ENCODE data around the gene LYPD3.

DNA sequence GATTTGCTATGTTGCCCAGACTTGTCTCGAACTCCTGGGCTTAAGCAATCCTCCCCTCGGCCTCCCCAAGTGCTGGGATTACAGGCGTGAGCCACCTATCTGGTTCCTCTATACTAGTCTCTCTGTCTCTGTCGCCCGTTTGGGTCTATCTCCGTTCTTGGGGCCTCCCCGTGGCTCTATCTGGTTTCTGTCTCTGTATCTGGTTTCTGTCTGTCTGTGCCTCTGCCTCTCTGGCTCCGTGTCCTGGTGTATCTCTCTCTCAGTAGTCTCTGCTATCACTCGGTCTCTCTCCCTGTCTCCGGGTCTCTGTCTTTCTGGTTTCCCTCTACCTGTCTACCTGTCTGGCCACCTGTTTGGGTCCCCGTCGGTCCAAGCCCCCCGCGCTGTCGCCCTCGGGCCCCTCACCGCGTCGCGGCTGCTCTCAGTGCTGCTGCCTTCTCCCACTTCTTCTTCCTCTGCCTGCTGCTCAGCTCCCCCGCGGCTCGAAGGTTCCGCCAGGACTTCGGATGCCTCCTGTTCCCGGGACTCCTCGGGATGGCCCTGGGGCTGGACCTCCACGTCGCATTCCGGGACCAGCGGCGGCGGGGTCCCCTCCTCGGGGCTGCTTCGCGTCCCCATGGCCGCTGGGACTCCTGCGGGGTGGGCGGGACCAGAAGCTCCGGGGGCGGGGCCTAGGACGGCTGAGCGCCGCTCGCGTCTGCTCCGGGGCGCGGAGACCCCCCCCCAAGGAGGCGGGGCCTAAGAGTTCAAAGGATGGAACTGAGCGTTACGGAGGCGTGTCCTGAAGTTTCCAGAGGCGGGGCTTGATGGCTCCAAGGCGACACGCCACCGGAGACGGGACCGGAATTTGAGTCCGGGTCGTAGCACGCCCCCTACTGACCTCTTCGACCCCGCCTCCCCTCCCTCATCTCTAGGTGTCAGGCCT lies 38.4 kb upstream of the LYPD3 start:
- TF ChIP-seq, protein P1, sequence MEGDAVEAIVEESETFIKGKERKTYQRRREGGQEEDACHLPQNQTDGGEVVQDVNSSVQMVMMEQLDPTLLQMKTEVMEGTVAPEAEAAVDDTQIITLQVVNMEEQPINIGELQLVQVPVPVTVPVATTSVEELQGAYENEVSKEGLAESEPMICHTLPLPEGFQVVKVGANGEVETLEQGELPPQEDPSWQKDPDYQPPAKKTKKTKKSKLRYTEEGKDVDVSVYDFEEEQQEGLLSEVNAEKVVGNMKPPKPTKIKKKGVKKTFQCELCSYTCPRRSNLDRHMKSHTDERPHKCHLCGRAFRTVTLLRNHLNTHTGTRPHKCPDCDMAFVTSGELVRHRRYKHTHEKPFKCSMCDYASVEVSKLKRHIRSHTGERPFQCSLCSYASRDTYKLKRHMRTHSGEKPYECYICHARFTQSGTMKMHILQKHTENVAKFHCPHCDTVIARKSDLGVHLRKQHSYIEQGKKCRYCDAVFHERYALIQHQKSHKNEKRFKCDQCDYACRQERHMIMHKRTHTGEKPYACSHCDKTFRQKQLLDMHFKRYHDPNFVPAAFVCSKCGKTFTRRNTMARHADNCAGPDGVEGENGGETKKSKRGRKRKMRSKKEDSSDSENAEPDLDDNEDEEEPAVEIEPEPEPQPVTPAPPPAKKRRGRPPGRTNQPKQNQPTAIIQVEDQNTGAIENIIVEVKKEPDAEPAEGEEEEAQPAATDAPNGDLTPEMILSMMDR (IDR thresholded peaks at IDR 0.05; ENCODE audit: low read depth, low read length), result no peak
- no peak for TF ChIP-seq MYC (IDR thresholded peaks at IDR 0.05; ENCODE audit: low read depth, low read length)
- TF ChIP-seq, protein P2, sequence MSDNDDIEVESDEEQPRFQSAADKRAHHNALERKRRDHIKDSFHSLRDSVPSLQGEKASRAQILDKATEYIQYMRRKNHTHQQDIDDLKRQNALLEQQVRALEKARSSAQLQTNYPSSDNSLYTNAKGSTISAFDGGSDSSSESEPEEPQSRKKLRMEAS (IDR thresholded peaks at IDR 0.05; ENCODE audit: low read depth, low read length), result no peak
- no peak for TF ChIP-seq POLR2A (IDR thresholded peaks at IDR 0.05; ENCODE audit: extremely low read depth, insufficient read length)
